ENCODE data around the gene CDC42EP4. TPM values are rescaled to one million over a fixed set of nuclear protein-coding genes. Genes with fewer than 3 reads are reported as not detected.

Gene CDC42EP4
- total and polyA plus RNA-seq, 2 donors (not counting 1 experiment from before 2014, with no cell fraction given), result 20.9 to 34.2 TPM

GRCh38 chr17:73278049-73278464 lies 33.7 kb downstream of the CDC42EP4 start:
- H3K79me2 ChIP-seq (ENCODE audit: control insufficient read depth, insufficient read depth, low read length), result no peaks in the 10 kb centered on the region
- peaks cover 1% of the 10 kb centered on the region for H3K36me3 ChIP-seq (ENCODE audit: control insufficient read depth, insufficient read depth, low read length)
- no peaks in the 10 kb centered on the region for H3K4me1 ChIP-seq (ENCODE audit: control insufficient read depth, extremely low read depth, insufficient read depth, low read length)
- H3K4me2 ChIP-seq (ENCODE audit: extremely low read depth, insufficient read depth, low read length), result no peak overlapping the region
- no peak overlapping the region for H3K27ac ChIP-seq (ENCODE audit: insufficient read depth, low read length)
- H3K4me3 ChIP-seq (replicated peaks in 1 of 4; ENCODE audit: control extremely low read depth in 1 of 4, insufficient read depth in 1 of 4, low read depth in 3 of 4, low read length in 4 of 4), result no peak overlapping the region
- no peaks in the 10 kb centered on the region for H3K27me3 ChIP-seq (ENCODE audit: control insufficient read depth, insufficient read depth, low read length)
- H2AFZ ChIP-seq (ENCODE audit: low read length), result no peak overlapping the region
- no peaks in the 10 kb centered on the region for H4K20me1 ChIP-seq (ENCODE audit: control insufficient read depth, extremely low read depth, insufficient read depth, low read length)
- DNase-seq (ENCODE audit: low read depth in 2 of 2), result no peak
- TF ChIP-seq EZH2 (IDR thresholded peaks at IDR 0.05; ENCODE audit: low read length, missing control alignments) (no peak), CTCF (conservative IDR thresholded peaks at IDR 0.05 in 1 of 2, IDR thresholded peaks at IDR 0.05 in 1 of 2; ENCODE audit: low read depth in 1 of 2, low read length in 2 of 2) (no peak)
- no peaks in the 10 kb centered on the region for H3K9me3 ChIP-seq (ENCODE audit: control insufficient read depth, insufficient read depth, low read depth, low read length)
- H3K9ac ChIP-seq (ENCODE audit: insufficient read depth, low read length), result no peak overlapping the region

GRCh38 chr17:73274490-73274889 lies 37.3 kb downstream of the CDC42EP4 start:
- Histone ChIP-seq H3K79me2 (ENCODE audit: control insufficient read depth, insufficient read depth, low read length) (no peaks in the 10 kb centered on the region), H4K20me1 (ENCODE audit: control insufficient read depth, extremely low read depth, insufficient read depth, low read length) (no peaks in the 10 kb centered on the region), H2AFZ (ENCODE audit: low read length) (no peak overlapping the region), H3K36me3 (ENCODE audit: control insufficient read depth, insufficient read depth, low read length) (no peaks in the 10 kb centered on the region), H3K9me3 (ENCODE audit: control insufficient read depth, insufficient read depth, low read depth, low read length) (no peaks in the 10 kb centered on the region), H3K27me3 (ENCODE audit: control insufficient read depth, insufficient read depth, low read length) (no peaks in the 10 kb centered on the region), H3K4me1 (ENCODE audit: control insufficient read depth, extremely low read depth, insufficient read depth, low read length) (no peaks in the 10 kb centered on the region), H3K4me2 (ENCODE audit: extremely low read depth, insufficient read depth, low read length) (no peak overlapping the region), H3K4me3 (replicated peaks in 1 of 4; ENCODE audit: control extremely low read depth in 1 of 4, insufficient read depth in 1 of 4, low read depth in 3 of 4, low read length in 4 of 4) (no peak overlapping the region), H3K9ac (ENCODE audit: insufficient read depth, low read length) (no peak overlapping the region), H3K27ac (ENCODE audit: insufficient read depth, low read length) (no peak overlapping the region)
- TF ChIP-seq CTCF (conservative IDR thresholded peaks at IDR 0.05 in 1 of 2, IDR thresholded peaks at IDR 0.05 in 1 of 2; ENCODE audit: low read depth in 1 of 2, low read length in 2 of 2), result no peak
- DNase-seq (ENCODE audit: low read depth in 2 of 2), result no peak

GRCh38 chr17:73272906-73273218 lies 38.9 kb downstream of the CDC42EP4 start:
- DNase-seq (ENCODE audit: low read depth in 2 of 2), result no peak
- Histone ChIP-seq H3K27ac (ENCODE audit: insufficient read depth, low read length) (no peak overlapping the region), H3K9ac (ENCODE audit: insufficient read depth, low read length) (no peak overlapping the region), H4K20me1 (ENCODE audit: control insufficient read depth, extremely low read depth, insufficient read depth, low read length) (no peaks in the 10 kb centered on the region), H2AFZ (ENCODE audit: low read length) (no peak overlapping the region), H3K79me2 (ENCODE audit: control insufficient read depth, insufficient read depth, low read length) (no peaks in the 10 kb centered on the region), H3K4me2 (ENCODE audit: extremely low read depth, insufficient read depth, low read length) (no peak overlapping the region), H3K4me1 (ENCODE audit: control insufficient read depth, extremely low read depth, insufficient read depth, low read length) (no peaks in the 10 kb centered on the region), H3K4me3 (replicated peaks in 1 of 4; ENCODE audit: control extremely low read depth in 1 of 4, insufficient read depth in 1 of 4, low read depth in 3 of 4, low read length in 4 of 4) (no peak overlapping the region), H3K9me3 (ENCODE audit: control insufficient read depth, insufficient read depth, low read depth, low read length) (no peaks in the 10 kb centered on the region), H3K36me3 (ENCODE audit: control insufficient read depth, insufficient read depth, low read length) (no peaks in the 10 kb centered on the region), H3K27me3 (ENCODE audit: control insufficient read depth, insufficient read depth, low read length) (no peaks in the 10 kb centered on the region)
- TF ChIP-seq CTCF (conservative IDR thresholded peaks at IDR 0.05 in 1 of 2, IDR thresholded peaks at IDR 0.05 in 1 of 2; ENCODE audit: low read depth in 1 of 2, low read length in 2 of 2) (no peak), EZH2 (IDR thresholded peaks at IDR 0.05; ENCODE audit: low read length, missing control alignments) (no peak)

Measured in fibroblast of lung (primary cell).